PC-3 (cell line): ENCODE data around the gene TIMM44. TPM values are rescaled to one million over a fixed set of nuclear protein-coding genes. Genes with fewer than 3 reads are reported as not detected.

Experiments used
- ATAC-seq: fragments of 200-7000 bp; cut with Tn5 transposase; 2 replicates; pipeline ENCODE4 v1.9.1; 2020; ENCODE audit warnings: mild to moderate bottlenecking, moderate library complexity
- BruUV-seq: library from RNA; stranded (reverse); fragments of 400-500 nt; replicated peaks from 2 replicates; lab custom pipeline; 2021; lab: Mats Ljungman, UMichigan
- CTCF ChIA-PET: fragments of 300-600 bp; sonication (Branson Sonifier 250); formaldehyde crosslinking; loops from one replicate; lab custom pipeline; 2022; ENCODE audit warnings: antibody characterized with exemption; lab: Charles Lee
- POLR2A ChIA-PET: fragments of 300-600 bp; sonication (Branson Sonifier 250); formaldehyde crosslinking; loops from one replicate; lab custom pipeline; 2022; ENCODE audit warnings: antibody characterized with exemption; ENCODE audit not compliant: unreplicated experiment; lab: Charles Lee
- DNase-seq: peaks from one replicate; pipeline ENCODE4 v3.0.0-alpha.2; 2015
- H2AFZ ChIP-seq: fragments of 300-600 bp; sonication (generic); 2 replicates; pipeline ENCODE4 v1.6.0; 2016; ENCODE audit warnings: antibody characterized with exemption, low read length
- H3F3A ChIP-seq: fragments of 300-600 bp; sonication (generic); one replicate; pipeline ENCODE4 v1.6.0; 2017; ENCODE audit warnings: antibody characterized with exemption, low read length, control low read depth, mild to moderate bottlenecking; ENCODE audit not compliant: unreplicated experiment
- H3K27ac ChIP-seq: fragments of 300-600 bp; sonication (generic); 2 replicates; pipeline ENCODE4 v1.5.1; 2016; ENCODE audit warnings: mild to moderate bottlenecking, low read length
- H3K27me3 ChIP-seq: fragments of 300-600 bp; sonication (generic); 2 replicates; pipeline ENCODE4 v1.6.1; 2016; ENCODE audit warnings: low read length, mixed read lengths
- H3K36me3 ChIP-seq: fragments of 300-600 bp; sonication (generic); 2 replicates; pipeline ENCODE4 v1.6.1; 2016; ENCODE audit warnings: low read depth, mixed run types, low read length, mixed read lengths
- H3K4me1 ChIP-seq: fragments of 300-600 bp; sonication (generic); 2 replicates; pipeline ENCODE4 v1.5.1; 2016; ENCODE audit warnings: low read length; ENCODE audit not compliant: insufficient read depth
- H3K4me2 ChIP-seq: fragments of 300-600 bp; sonication (generic); 2 replicates; pipeline ENCODE4 v1.6.0; 2016; ENCODE audit warnings: low read length
- H3K4me3 ChIP-seq: fragments of 300-600 bp; sonication (generic); 2 replicates; pipeline ENCODE4 v1.5.1; 2016; ENCODE audit warnings: mild to moderate bottlenecking, low read length, mixed read lengths
- H3K79me2 ChIP-seq: fragments of 300-600 bp; sonication (generic); 2 replicates; pipeline ENCODE4 v1.6.1; 2017; ENCODE audit warnings: low read length, mixed read lengths
- H3K9ac ChIP-seq: fragments of 300-600 bp; sonication (generic); 2 replicates; pipeline ENCODE4 v1.6.0; 2016; ENCODE audit warnings: mild to moderate bottlenecking, low read length
- H3K9me2 ChIP-seq: fragments of 300-600 bp; sonication (generic); replicated peaks from 2 replicates; pipeline ENCODE4 v1.6.1; 2016; ENCODE audit warnings: mixed run types, low read length, mixed read lengths
- H3K9me3 ChIP-seq: fragments of 300-600 bp; sonication (generic); 2 replicates; pipeline ENCODE4 v1.6.1; 2016; ENCODE audit warnings: low read length, mixed read lengths
- H4K20me1 ChIP-seq: fragments of 300-600 bp; sonication (generic); 2 replicates; pipeline ENCODE4 v1.6.1; 2016; ENCODE audit warnings: low read length, mixed read lengths
- CTCF ChIP-seq: fragments of 300-600 bp; sonication (generic); conservative IDR thresholded peaks from 2 replicates; pipeline ENCODE4 v1.5.1; 2017; ENCODE audit warnings: antibody characterized with exemption, low read depth, mild to moderate bottlenecking, low read length
- EZH2 ChIP-seq: fragments of 300-600 bp; sonication (generic); IDR thresholded peaks from one replicate; pipeline ENCODE4 v1.6.1; 2017; ENCODE audit warnings: antibody characterized with exemption, mild to moderate bottlenecking, low read length; ENCODE audit not compliant: unreplicated experiment
- EZH2phosphoT487 ChIP-seq: fragments of 300-600 bp; sonication (generic); IDR thresholded peaks from 2 replicates; pipeline ENCODE4 v1.6.1; 2018; ENCODE audit warnings: mild to moderate bottlenecking, antibody characterized with exemption, low read length, borderline replicate concordance
- intact Hi-C: fragments of 100-400 bp; cut with micrococcal nuclease; formaldehyde crosslinking; loops from 2 replicates; pipeline ENCODE4 v1.9.0; 2023
- total RNA-seq: library from RNA; depleted of rRNA; stranded (reverse); fragments of >200 nt; gene quantifications from 2 replicates; pipeline ENCODE4 v1.2.3, GENCODE V29; 2014

The TIMM44 gene
- total RNA-seq, 1 experiment from 2014 or later, result 191 TPM

- Histone ChIP-seq H2AFZ (no peak overlapping the region), H3K27me3 (no peaks in the 10 kb centered on the region), H3K9me2 (no peaks in the 10 kb centered on the region), H3K27ac (no peak overlapping the region), H3K4me1 (no peaks in the 10 kb centered on the region), H4K20me1 (0 out of 2 replicates have a peak, but pooled peaks cover 3% of the 10 kb centered on the region), H3K36me3 (peaks cover 38% of the 10 kb centered on the region), H3K4me2 (no peak overlapping the region), H3K4me3 (no peak overlapping the region), H3K9me3 (no peaks in the 10 kb centered on the region), H3K79me2 (peaks cover 4% of the 10 kb centered on the region; the same call in 1 of the 2 replicates), H3F3A (no peaks in the 10 kb centered on the region), H3K9ac (no peak overlapping the region)
- ATAC-seq (peak; percentile 32), DNase-seq (no peak)
- CTCF ChIA-PET, result interaction anchor here (0.7 to 1.5 kb wide), 2 partner anchors 30 to 31 kb away, joined by 5 to 9 read pairs; no protein-coding TSS in a partner anchor
- no peak for TF ChIP-seq CTCF
- no peak for TF ChIP-seq EZH2phosphoT487
- TF ChIP-seq EZH2, result no peak
- no TSS peak for BruUV-seq
- POLR2A ChIA-PET, result interaction anchor here (0.6 kb wide), 1 partner anchor 162 kb away, joined by 3 read pairs; no protein-coding TSS in a partner anchor
- intact Hi-C loops, result loop anchor here (2.0 kb wide), 1 partner anchor 97 kb away; no protein-coding TSS in a partner anchor
Observed at GRCh38 chr19:7971553-7972520, 28.4 kb upstream of the TIMM44 start.

- H3K9ac ChIP-seq, result no peak overlapping the region
- H3K4me1 ChIP-seq, result peaks cover 3% of the 10 kb centered on the region; the same call in 1 of the 2 replicates
- H3K79me2 ChIP-seq, result no peaks in the 10 kb centered on the region
- H3K27me3 ChIP-seq, result no peaks in the 10 kb centered on the region
- H3K4me3 ChIP-seq, result no peak overlapping the region
- ChIA-PET CTCF (interaction anchor here (1.5 kb wide), 1 partner anchor 32 kb away, joined by 5 read pairs; no protein-coding TSS in a partner anchor), POLR2A (interaction anchor here (0.6 kb wide), 1 partner anchor 186 kb away, joined by 4 read pairs; no protein-coding TSS in a partner anchor)
- H3K36me3 ChIP-seq, result peaks cover 46% of the 10 kb centered on the region
- BruUV-seq, result no TSS peak
- no peak overlapping the region for H3K27ac ChIP-seq
- H3K9me3 ChIP-seq, result no peaks in the 10 kb centered on the region
- 0 out of 2 replicates have a peak, but pooled peaks cover 3% of the 10 kb centered on the region for H4K20me1 ChIP-seq
- H3F3A ChIP-seq, result no peaks in the 10 kb centered on the region
- TF ChIP-seq CTCF (peak; percentile 98), EZH2 (no peak)
- no peaks in the 10 kb centered on the region for H3K9me2 ChIP-seq
- intact Hi-C loops, result loop anchor here (1.0 to 2.0 kb wide), 2 partner anchors 31 to 98 kb away; no protein-coding TSS in a partner anchor
- DNase-seq (peak; percentile 76), ATAC-seq (peak; percentile 77)
- no peak overlapping the region for H2AFZ ChIP-seq
- H3K4me2 ChIP-seq, result no peak overlapping the region
Observed at GRCh38 chr19:7970716-7971448, 27.4 kb upstream of the TIMM44 start.
